GM18873 (cell line): ENCODE results near the gene SERINC5.
"Not testable (repeated sequence)": the region's sequence is repeated elsewhere in the genome, so short reads cannot be mapped to it uniquely, and the experiment has no call there.

Experiments
- ATAC-seq: cut with Tn5 transposase; IDR thresholded peaks from one replicate; pipeline ENCODE4 v1.9.1; 2021; ENCODE audit warnings: mild to moderate bottlenecking, moderate library complexity, moderate number of reproducible peaks; ENCODE audit not compliant: unreplicated experiment, low FRiP score

Gene SERINC5

DNA sequence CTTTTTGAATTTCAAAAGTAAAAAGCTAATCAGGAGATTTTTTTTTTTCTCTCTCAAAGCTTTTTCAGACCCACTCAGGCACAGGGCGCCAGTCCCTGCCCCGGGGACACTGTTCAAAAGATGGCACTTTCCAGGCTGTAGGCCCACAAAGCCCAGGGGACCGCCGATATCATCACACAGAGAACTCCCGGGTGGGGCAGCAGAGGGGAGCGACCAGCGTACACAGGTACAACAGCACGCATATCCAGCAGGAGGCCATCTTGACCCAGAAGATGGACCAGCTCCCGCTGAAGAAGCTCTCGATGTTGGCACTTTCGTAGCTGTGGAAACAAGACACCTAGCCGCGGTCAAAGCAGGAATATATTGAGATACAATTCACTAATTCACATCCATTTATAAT lies 112.4 kb downstream of the SERINC5 start:
- ATAC-seq: no peak

DNA sequence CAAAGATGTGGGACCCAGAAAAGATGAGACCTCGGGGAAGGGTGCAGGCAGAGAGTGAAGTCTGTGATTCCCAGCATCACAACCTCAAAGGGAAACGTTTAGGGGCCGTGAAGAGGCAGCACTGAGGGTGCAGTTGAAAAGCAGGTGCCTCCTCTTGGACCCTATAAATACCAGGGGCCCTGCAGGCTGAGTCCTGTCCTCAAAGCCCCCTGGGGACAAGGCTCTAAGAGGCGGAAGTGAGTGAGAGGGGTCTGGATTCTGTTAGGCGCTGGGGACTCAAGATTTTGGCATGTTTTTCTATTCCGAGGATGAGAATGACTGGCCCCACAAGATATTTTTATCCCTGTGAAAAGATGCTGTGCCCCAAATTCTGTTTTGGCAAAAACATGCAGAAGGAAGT lies 112.9 kb downstream of the SERINC5 start:
- no peak for ATAC-seq

DNA sequence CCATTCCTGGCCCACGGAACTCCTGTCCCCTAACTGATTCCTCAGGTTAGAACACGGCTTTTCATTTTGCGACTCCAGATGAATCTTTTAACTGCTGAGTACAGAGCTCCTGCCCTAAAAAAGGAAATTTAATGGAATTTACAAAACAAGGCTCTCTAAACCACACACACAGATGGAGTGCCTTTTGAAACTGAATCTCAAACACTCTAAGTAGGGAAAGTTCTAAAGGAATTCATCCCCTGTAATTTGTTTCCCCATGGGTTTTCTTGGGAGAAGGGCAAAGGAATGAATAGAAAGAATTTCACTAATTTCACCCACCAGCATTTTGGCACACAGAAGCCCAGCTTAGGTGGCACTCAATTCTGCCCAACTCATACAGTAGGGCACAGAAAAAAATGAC lies 114.2 kb downstream of the SERINC5 start:
- no peak for ATAC-seq

DNA sequence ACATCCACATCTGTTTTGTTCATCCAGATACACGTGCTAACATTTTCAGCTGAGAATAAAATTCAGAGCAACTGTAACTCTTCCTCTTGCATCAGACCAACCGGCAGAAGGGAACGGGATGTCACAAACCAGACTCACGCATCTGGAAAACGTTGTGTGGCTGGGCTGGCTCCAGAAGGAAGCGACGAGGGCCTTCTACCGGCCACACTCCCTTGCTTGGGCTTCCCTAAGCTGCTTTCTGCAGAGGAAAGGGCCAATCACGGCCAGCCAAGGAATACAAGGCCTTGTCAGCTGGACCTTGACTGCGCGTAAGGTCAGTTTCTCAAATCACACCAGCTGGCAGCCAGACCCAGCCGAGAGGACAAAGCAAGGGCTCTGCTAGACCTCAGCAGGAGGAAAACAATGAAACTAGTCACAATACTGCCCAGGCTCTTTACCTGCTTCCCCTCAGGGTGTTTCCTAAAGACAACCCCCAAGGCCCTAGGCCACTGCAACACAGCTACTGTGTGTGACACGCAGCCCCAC lies 114.6 kb downstream of the SERINC5 start:
- no peak for ATAC-seq

DNA sequence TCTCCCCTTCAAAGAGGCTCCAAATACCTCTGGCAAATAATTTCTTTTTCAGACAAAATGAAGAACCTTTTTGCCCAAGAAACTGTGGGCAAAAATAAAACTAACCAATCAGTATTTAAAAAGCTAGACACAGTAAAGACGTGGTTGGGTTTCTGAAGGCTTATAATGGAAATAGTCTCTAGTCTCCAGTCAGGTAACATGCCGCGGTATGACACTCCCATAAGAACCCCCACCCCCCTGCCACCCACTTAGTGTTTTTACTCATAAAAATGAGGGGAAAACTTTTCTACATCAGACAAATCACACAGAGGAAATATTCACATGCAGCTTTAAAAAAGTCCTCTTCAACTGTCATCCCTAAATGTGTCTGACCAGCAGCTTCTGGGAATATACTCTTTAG lies 115.4 kb downstream of the SERINC5 start:
- no peak for ATAC-seq

DNA sequence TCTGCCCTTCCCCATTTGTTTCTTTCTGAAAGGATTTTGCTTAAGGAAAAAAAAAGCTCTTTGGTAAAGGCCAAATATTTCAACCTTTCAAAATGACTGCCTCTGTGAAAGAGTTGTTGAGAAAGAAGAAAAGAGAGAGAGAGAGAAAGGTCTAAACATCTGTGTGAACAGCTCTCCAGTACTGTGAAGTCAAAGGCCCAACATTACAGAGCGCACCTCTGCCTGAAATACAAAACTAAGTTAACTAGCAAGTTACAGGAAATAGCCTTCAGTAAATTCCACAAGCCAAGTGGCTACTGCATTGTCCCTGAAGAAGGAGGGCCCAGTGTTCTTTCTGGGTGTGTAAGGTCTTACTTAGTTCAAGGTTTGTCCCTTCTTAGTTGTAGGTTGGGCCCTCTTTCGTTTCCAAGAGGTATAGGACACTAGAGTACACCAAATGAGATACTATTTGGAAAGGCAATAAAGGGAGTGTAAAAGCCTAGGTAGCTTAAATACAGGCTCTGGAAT lies 116.3 kb downstream of the SERINC5 start:
- ATAC-seq: no peak

DNA sequence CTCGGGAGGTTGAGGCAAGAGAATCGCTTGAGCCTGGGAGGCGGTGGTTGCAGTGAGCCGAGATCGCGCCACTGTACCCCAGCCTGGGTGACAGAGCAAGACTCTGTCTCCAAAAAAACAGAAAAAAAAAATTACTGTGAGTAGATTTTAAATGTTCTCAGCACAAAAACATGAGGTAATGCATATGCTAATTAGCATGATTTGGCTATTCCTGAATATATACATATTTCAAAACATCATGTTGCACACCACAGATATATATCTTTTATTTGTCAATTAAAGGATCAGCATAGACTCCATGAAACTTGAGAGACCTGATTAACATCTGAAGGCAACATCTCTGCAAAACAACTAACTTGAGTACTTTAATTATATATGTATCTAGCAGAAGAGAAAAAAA lies 117.4 kb downstream of the SERINC5 start:
- no peak for ATAC-seq

DNA sequence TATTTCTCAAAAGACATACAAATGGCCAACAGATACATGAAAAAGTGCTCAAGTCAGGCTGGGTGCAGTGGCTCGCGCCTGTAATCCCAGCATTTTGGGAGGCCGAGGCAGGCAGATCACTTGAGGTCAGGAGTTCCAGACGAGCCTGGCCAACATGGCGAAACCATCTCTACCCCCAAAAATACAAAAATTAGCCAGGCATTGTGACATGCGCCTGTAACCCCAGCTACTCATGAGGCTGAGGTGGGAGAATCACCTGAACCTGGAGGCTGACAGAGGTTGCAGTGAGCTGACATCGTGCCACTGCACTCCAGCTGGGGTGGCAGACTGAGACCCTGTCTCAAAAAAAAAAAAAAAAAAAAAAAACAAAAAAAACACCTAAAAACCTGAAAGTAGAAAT lies 119.0 kb downstream of the SERINC5 start:
- not testable (repeated sequence) for ATAC-seq

DNA sequence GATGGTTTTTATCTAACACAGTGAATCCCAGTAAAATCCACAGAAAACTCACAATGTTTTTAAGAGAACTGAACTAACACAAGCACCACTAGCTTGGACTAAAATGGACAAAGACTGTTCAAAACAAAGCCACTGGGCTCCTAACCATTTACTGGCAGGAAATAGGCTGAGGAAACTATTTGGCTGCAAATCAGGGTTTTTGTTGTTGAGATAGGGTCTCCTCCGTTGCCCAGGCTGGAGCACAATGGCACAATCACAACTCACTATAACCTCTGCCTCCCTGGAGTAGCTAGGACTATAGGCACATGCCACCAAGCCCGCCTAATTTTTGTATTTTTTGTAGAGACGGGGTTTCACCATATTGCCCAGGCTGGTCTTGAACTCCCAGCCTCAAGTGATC lies 121.0 kb downstream of the SERINC5 start:
- no peak for ATAC-seq

DNA sequence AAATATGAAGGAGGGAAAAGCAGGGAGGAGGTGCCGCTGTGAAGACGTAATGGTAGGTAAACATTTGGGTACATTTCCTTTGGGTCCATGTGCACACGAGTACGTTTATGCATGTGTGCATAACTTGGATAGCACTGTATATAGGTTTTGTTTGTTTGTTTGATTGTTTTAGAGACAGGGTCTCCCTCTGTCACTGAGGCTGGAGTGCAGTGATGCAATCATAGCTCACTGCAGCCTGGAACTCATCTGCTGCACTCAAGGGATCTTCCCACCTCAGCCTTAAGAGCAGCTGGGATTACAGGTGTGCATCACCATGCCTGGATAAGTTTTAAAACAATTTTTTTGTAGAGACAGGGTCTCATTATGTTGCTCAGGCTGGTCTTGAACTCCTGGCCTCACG lies 126.7 kb downstream of the SERINC5 start:
- ATAC-seq: no peak

DNA sequence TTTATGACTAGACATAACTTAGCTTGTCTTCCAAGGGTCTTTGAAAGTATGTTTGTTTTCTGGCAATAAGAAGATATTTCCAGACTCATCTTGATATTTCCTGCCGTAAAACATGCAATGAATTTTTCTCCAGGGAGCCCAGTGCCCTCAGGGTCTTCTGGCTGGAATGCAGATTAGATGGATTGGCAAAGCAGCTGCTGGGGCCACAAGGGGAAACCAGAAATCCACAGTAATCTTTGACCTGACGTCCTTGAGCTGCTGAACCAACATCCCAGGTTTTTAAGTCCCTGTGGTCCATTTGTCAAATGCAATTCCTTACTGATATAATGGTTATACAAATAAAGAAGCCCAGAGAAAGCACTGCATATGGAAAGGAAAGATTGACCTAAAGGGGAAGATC lies 127.7 kb downstream of the SERINC5 start:
- ATAC-seq: no peak

DNA sequence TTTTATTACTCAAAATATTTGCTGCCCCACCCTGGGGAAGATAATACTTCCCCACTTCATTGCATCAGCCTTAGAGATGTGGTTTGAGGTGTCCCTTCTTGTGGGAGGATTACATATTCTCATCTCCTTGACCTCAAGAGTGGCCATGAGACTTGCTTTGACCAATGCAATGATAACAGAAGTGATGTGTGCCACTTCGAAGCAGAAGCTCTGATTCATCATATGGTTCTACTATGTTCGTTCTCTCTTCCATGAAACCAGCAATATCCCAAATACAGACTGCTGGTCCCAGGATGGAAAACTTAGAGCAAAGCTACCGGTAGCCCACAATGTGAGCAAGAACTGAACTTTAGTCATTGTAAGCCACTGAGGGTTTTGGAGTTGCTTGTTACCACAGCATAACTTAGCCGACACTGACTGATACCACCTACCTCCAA lies 128.7 kb downstream of the SERINC5 start:
- no peak for ATAC-seq

DNA sequence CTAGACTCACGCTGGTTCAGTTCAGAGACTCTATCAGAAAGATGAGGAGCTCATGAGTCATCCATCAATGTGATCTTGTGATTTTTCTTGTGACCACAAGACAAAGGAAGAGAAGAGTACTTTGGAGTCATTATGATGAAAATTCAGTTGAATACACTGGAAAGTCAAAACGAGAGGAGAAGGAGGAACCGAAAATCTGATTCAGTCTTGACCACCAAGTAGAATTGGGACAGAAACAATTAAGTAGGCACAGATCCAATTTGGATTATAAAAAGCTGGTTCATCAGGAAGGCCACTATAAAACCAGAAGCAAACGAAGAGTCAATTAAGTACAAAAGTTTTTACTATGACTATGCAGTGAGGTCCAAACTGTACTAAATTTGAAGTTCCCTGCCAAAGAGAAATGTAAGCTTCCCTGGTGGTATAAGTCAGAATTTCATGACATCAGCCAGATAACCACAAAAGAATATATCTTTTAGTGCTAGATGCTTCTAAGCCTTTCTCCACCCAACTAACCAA lies 129.8 kb downstream of the SERINC5 start:
- peak; percentile 51 for ATAC-seq

DNA sequence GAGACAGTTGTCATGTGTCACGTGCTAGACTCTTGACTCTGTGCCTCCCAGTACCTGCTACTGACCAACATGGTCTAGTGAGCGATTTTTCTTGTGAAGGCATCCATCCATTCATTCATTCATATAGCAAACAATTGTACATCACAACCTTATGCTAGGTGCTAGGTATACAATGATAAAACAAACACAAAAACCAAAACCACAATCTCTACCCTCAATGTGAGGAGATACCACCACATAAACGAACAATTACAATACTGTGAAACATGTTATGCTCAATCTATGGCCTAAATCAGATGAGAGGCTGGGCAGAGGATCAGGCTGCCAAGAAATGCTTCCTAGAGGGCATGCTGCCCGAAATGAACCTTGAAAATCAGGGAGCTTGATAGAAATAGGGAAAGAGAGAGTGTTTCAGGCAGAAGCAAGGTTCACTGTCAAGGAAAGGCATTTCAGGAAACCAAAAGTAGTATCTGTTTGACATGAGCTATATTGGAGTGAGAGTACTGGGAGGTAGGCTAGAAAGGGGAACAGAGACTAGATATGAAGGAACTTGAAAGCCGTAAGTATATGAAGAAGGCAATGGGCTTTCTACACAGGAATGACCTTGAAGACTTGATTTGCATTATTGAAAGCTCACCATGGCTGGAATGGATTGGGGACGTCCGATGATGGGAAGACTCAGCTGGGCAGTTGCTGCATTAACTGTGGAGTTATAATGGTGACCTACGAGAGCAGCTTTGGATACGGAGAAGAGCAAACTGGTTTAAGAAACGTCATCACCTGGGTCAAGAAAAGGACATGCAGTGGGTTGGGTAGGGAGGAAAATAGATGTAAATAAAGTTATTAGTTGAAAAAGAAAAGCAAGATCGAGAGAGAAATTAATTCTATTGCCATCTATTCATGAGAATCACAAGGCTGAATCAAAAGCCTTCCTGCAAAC lies 130.6 kb downstream of the SERINC5 start:
- peak; percentile 79 for ATAC-seq

DNA sequence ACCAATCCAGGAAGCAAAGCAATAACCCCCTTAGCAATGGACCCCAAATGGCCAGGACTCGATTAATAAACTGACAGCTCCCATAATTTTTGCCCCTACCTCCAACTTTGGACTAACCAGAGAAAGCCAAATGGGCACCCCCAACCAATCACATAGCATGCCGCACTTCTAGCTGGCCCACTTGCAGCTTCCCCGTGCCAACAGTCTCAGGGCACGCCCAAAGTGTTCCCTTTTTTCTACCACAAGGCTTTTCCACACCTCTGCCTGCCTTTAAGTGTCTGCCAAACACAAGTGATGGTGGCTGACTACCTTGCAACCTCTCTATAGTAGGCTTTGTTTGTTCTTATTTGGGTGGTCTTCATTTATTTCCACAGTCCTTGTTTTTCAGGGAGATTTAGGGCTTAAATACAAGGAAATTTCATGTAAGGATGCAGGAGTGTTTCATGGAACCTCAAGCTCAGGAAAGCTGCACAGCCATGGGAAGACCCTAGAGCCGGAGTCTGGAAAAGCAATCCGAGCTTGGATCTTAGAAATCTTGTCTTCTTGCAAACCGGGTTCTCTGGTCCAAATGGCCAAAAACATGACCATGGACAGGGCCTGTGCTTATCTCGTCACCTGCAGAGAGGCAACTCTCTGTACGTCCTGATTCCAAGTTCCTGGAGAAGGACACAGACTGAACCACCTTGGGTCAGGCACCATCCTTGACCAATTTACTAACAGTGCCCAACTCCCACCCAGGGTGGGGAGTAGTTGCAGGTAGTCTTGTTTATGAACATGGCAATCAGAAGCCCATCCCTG lies 131.5 kb downstream of the SERINC5 start:
- no peak for ATAC-seq

DNA sequence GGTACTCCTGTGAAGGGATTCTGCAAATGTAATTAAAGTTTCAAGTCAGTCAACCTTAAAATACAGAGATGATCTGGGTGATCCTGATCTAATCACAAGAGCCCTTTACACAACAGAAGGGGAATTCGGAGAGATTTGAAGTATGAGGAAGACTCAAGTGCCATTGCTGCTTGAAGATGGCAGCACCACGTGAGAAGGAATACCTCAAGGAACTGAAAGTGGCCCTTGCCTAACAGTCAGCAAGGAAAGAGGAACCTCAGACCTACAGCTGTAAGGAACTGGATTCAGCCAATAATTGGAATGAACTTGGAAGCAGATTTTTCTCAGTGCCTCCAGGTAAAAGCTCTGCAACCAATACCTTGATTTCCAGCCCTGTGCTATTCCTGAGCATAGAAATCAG lies 133.3 kb downstream of the SERINC5 start:
- no peak for ATAC-seq

DNA sequence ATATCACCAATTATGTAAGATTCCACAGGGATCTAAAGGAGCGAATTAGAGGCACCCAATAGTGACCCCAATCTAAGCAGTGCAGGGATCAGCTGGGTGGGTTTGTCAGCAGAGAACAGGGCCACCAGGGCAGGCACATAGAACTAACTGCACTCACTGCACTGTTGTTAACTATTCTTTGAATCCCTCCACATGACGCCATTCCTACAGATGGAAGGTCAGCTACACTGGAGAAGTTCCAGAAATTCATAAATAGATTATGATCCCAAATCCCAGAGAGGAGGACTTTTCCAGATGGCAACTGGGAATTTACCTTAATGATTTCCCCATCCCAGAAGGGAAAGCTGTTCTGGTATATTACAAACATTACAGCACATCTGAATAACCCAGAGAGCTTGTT lies 136.5 kb downstream of the SERINC5 start:
- ATAC-seq: no peak

DNA sequence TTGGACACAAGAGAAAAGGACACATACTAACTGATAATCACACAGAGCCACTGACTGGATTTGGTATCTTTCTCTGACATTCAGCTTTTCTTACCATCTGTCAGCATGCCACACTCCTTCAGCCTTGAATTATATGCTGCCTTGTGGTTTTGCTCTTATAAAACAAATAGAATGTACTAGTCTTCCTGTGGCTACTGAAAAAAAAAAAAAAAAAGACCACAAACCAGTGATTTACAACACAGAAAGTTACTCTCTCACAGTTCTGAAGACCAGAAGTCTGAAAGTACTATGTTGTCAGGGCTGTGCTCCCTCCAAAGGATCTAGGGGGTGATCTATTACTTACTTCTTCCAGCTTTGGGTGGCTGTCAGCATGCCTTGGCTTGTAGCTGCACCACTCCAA lies 138.4 kb downstream of the SERINC5 start:
- ATAC-seq: no peak

DNA sequence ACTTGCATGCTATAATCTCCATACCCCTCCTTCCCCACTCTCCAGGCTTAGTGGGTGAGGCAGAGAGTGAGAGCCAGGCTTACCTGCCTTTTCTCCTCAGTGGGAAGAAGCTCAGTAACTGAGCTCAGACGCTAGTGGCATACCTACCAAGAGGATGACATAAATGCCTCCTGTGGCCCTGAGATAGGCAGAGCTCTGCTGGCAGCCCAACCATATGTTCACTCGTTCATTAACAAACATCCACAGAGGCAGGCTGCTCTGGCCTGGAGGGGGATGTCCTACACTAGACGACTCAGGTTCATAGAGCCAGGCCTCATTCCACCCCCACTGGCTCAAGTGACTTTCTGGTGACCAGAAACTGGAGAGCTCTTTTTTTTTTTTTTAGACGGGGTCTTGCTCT lies 139.4 kb downstream of the SERINC5 start:
- no peak for ATAC-seq

DNA sequence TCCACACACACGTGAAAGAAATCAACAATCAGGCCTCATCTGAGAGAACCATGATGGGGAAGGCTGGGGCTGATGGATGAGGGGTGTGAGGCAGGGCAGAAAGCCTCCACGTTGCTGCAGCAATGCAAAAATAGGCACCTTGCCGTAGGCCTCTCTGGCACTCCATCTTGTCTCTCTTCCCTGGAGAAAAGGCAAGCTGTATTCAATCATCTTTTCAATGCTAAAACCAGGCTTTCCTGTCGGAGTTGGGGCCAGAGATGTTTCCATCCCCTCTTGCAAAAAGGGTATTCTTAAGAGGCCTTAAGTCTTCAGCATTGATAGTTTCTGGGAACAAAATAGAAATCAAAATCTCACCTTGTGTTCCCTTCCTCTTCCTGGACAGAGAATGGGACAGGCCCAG lies 139.8 kb downstream of the SERINC5 start:
- ATAC-seq: no peak

DNA sequence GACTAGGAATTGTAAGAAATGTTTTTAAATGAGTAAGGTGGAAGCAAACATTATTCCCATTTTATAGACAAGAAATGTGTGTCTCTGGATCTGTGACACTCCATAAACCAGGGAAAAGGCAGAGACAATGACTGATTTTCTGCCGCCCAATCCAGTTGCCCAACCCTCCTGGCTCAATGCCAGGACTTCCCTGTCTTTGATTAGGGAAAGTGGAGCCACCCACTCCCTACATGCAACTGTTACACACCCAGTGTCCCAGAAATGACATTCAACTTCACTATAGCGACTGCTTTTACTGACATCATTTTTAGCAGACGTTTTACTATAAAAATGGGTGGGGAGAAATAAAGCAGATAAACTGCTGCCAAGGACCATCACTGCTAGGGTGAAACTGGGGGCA lies 141.0 kb downstream of the SERINC5 start:
- no peak for ATAC-seq
